Neural crest cell (in vitro differentiated cells): ENCODE results near the gene ATAD3A. TPM values are rescaled to one million over a fixed set of nuclear protein-coding genes. Genes with fewer than 3 reads are reported as not detected.
A peak's percentile ranks its signal among the peaks of the same experiment; 100 is the strongest.

Experiments
- DNase-seq: peaks from one replicate; pipeline ENCODE4 v3.0.0; 2021; ENCODE audit warnings: low read depth, mixed read lengths, low spot score
- H3K27ac Mint-ChIP-seq: one replicate; pipeline ENCODE4 v1.8.0; 2021; ENCODE audit warnings: mild to moderate bottlenecking, mixed read lengths; ENCODE audit not compliant: unreplicated experiment
- H3K27me3 Mint-ChIP-seq: 2 replicates; pipeline ENCODE4 v1.8.0; 2021; ENCODE audit warnings: low read depth, mild to moderate bottlenecking, mixed read lengths
- H3K36me3 Mint-ChIP-seq: 2 replicates; pipeline ENCODE4 v1.8.0; 2021; ENCODE audit warnings: low read depth, mild to moderate bottlenecking, mixed read lengths
- H3K4me1 Mint-ChIP-seq: 2 replicates; pipeline ENCODE4 v1.8.0; 2021; ENCODE audit warnings: mixed read lengths
- H3K4me3 Mint-ChIP-seq: one replicate; pipeline ENCODE4 v1.8.0; 2021; ENCODE audit warnings: mild to moderate bottlenecking, mixed read lengths
- H3K9me3 Mint-ChIP-seq: 2 replicates; pipeline ENCODE4 v1.8.0; 2021; ENCODE audit warnings: mixed read lengths
- CTCF ChIP-seq: fragments of 200-600 bp; sonication (generic); conservative IDR thresholded peaks from 2 replicates; pipeline ENCODE4 v1.5.0; 2021; ENCODE audit warnings: antibody characterized with exemption, mild to moderate bottlenecking
- total RNA-seq: library from RNA; stranded (reverse); gene quantifications from 2 replicates; pipeline ENCODE4 v1.2.1, GENCODE V29; 2021

ATAD3A gene
- total RNA-seq, 1 donor from 2014 or later: 54.4 TPM

GRCh38 chr1:1565340-1565739 lies 53.4 kb downstream of the ATAD3A start:
- no peak for TF ChIP-seq CTCF
- Mint-ChIP-seq H3K27ac (no peak overlapping the region), H3K36me3 (peaks cover 16% of the 10 kb centered on the region), H3K27me3 (no peaks in the 10 kb centered on the region), H3K9me3 (no peaks in the 10 kb centered on the region), H3K4me1 (peaks cover 16% of the 10 kb centered on the region), H3K4me3 (no peak overlapping the region)
- DNase-seq: no peak

GRCh38 chr1:1567152-1567875 lies 55.4 kb downstream of the ATAD3A start:
- Mint-ChIP-seq H3K4me3 (no peak overlapping the region), H3K9me3 (no peaks in the 10 kb centered on the region), H3K4me1 (peaks cover 21% of the 10 kb centered on the region), H3K27ac (no peak overlapping the region), H3K27me3 (no peaks in the 10 kb centered on the region), H3K36me3 (peaks cover 16% of the 10 kb centered on the region)
- no peak for DNase-seq
- TF ChIP-seq CTCF: no peak

- H3K27me3 Mint-ChIP-seq: no peaks in the 10 kb centered on the region
- H3K4me1 Mint-ChIP-seq: peaks cover 21% of the 10 kb centered on the region
- TF ChIP-seq CTCF: no peak
- H3K36me3 Mint-ChIP-seq: peaks cover 16% of the 10 kb centered on the region
- no peak overlapping the region for H3K4me3 Mint-ChIP-seq
- no peaks in the 10 kb centered on the region for H3K9me3 Mint-ChIP-seq
- H3K27ac Mint-ChIP-seq: no peak overlapping the region
- DNase-seq: no peak
Observed at GRCh38 chr1:1567891-1568291, 55.9 kb downstream of the ATAD3A start.

GRCh38 chr1:1569341-1569740 lies 57.4 kb downstream of the ATAD3A start:
- Mint-ChIP-seq H3K27me3 (no peaks in the 10 kb centered on the region), H3K4me3 (peak overlapping the region; percentile 57), H3K9me3 (no peaks in the 10 kb centered on the region), H3K4me1 (peaks cover 28% of the 10 kb centered on the region), H3K36me3 (peaks cover 9% of the 10 kb centered on the region), H3K27ac (peak overlapping the region; percentile 43)
- no peak for TF ChIP-seq CTCF
- DNase-seq: no peak

GRCh38 chr1:1573843-1574720 lies 62.1 kb downstream of the ATAD3A start:
- Mint-ChIP-seq H3K4me1 (peaks cover 23% of the 10 kb centered on the region), H3K9me3 (no peaks in the 10 kb centered on the region), H3K36me3 (no peaks in the 10 kb centered on the region), H3K4me3 (peak overlapping the region; percentile 93), H3K27me3 (peaks cover 10% of the 10 kb centered on the region), H3K27ac (peak overlapping the region; percentile 92)
- DNase-seq: peak; percentile 56
- TF ChIP-seq CTCF: peak; percentile 60
